A549 (cell line): ENCODE data around the gene NHERF1. TPM values are rescaled to one million over a fixed set of nuclear protein-coding genes. Genes with fewer than 3 reads are reported as not detected.

Experiments used
- ATAC-seq, 2 experiments: fragments of 200-7000 bp in 1 of 2; fragments of >200 bp in 1 of 2; cut with Nextera tagmentation in 1 of 2; cut with Tn5 transposase in 1 of 2; 3 replicates each; pipeline versions ENCODE4 v1.8.0 to v1.9.1; 2018 to 2020; ENCODE audit warnings: mild to moderate bottlenecking in 1 of 2, moderate library complexity in 1 of 2
- CTCF ChIA-PET: fragments of 300-600 bp; sonication (Branson Sonifier 250); formaldehyde crosslinking; extraction: SDS; loops from one replicate; lab custom pipeline; 2021; ENCODE audit warnings: antibody characterized with exemption, inconsistent platforms; lab: Yijun Ruan, JAX
- POLR2A ChIA-PET: fragments of 350-600 bp; formaldehyde crosslinking; extraction: SDS; loops from one replicate; lab custom pipeline; 2021; ENCODE audit warnings: antibody characterized with exemption, inconsistent platforms; lab: Yijun Ruan, JAX
- DNase-seq, 2 experiments: peaks; one replicate each; pipeline versions ENCODE4 v3.0.0 to v3.0.0-alpha.2; 2011 to 2016; ENCODE audit warnings: low read depth in 1 of 2, low spot score in 1 of 2
- FAIRE-seq: peaks from 2 replicates; lab custom pipeline; 2011; peaks lifted over from hg19 to GRCh38; lab: Jason Lieb, UNC
- H3K27ac ChIP-seq, 2 experiments: fragments of >200 bp; sonication (Bioruptor Twin); formaldehyde crosslinking; 3 replicates each; pipeline ENCODE4 v1.5.1; 2016 to 2017
- H3K4me1 ChIP-seq: fragments of >200 bp; sonication (Bioruptor Twin); formaldehyde crosslinking; 3 replicates; pipeline ENCODE4 v1.6.1; 2016
- H3K4me2 ChIP-seq: fragments of >200 bp; sonication (Bioruptor Twin); formaldehyde crosslinking; 3 replicates; pipeline ENCODE4 v1.6.1; 2016
- H3K4me3 ChIP-seq: fragments of >200 bp; sonication (Bioruptor Twin); formaldehyde crosslinking; 3 replicates; pipeline ENCODE4 v1.5.1; 2016
- H3K9me3 ChIP-seq: fragments of >200 bp; sonication (Bioruptor Twin); formaldehyde crosslinking; 3 replicates; pipeline ENCODE4 v1.6.1; 2016
- ATOH8 ChIP-seq: fragments of 250-450 bp; sonication (Bioruptor Pico); IDR thresholded peaks from 2 replicates; pipeline ENCODE4 v1.5.0; 2020; ENCODE audit warnings: low read depth, mild to moderate bottlenecking, moderate library complexity
- BHLHE40 ChIP-seq: IDR thresholded peaks from 2 replicates; pipeline ENCODE4 v1.6.1; 2012; ENCODE audit warnings: low read depth, low read length, inconsistent platforms
- CTCF ChIP-seq: fragments of >200 bp; sonication (Bioruptor Twin); formaldehyde crosslinking; IDR thresholded peaks from 3 replicates; pipeline ENCODE4 v1.5.1; 2016
- E2F6 ChIP-seq: IDR thresholded peaks from 2 replicates; pipeline ENCODE4 v1.6.1; 2012; ENCODE audit warnings: low read depth, borderline replicate concordance
- HES2 ChIP-seq: fragments of >200 bp; sonication (Bioruptor Twin); formaldehyde crosslinking; IDR thresholded peaks from 2 replicates; pipeline ENCODE4 v1.6.1; 2016
- HOXA7 ChIP-seq: fragments of 250-450 bp; sonication (Bioruptor Pico); IDR thresholded peaks from 2 replicates; pipeline ENCODE4 v1.5.0; 2020; ENCODE audit warnings: mild to moderate bottlenecking, moderate library complexity
- HOXB5 ChIP-seq: fragments of 250-450 bp; sonication (Bioruptor Pico); IDR thresholded peaks from 2 replicates; pipeline ENCODE4 v1.5.0; 2020; ENCODE audit warnings: mild to moderate bottlenecking, moderate library complexity
- KDM1A ChIP-seq: fragments of 200-600 bp; sonication (generic); IDR thresholded peaks from 2 replicates; pipeline ENCODE4 v1.6.1; 2016; ENCODE audit warnings: low read depth, mild to moderate bottlenecking
- MAX ChIP-seq: IDR thresholded peaks from 2 replicates; pipeline ENCODE4 v1.6.1; 2012
- MAZ ChIP-seq: fragments of 150-350 bp; IDR thresholded peaks from 2 replicates; pipeline ENCODE4 v1.6.1; 2014; ENCODE audit warnings: antibody characterized with exemption, low read depth, low read length, borderline replicate concordance
- NPAS2 ChIP-seq: fragments of 250-450 bp; sonication (Bioruptor Pico); IDR thresholded peaks from 2 replicates; pipeline ENCODE4 v1.8.0; 2022; ENCODE audit warnings: mild to moderate bottlenecking, moderate library complexity, borderline replicate concordance
- PBX3 ChIP-seq: IDR thresholded peaks from 2 replicates; pipeline ENCODE4 v1.6.1; 2012
- RAD21 ChIP-seq, 2 experiments: fragments of >200 bp in 1 of 2; sonication (Bioruptor Twin) in 1 of 2; formaldehyde crosslinking in 1 of 2; IDR thresholded peaks in 1 of 2; conservative IDR thresholded peaks in 1 of 2; 2 replicates in 1 of 2; 3 replicates in 1 of 2; pipeline ENCODE4 v1.6.1; 2012 to 2018; ENCODE audit warnings: inconsistent platforms in 1 of 2
- RARB ChIP-seq: fragments of 250-450 bp; sonication (Bioruptor Pico); IDR thresholded peaks from 2 replicates; pipeline ENCODE4 v1.8.0; 2021; ENCODE audit warnings: mild to moderate bottlenecking, moderate library complexity
- RFX5 ChIP-seq: fragments of 450-650 bp; IDR thresholded peaks from 2 replicates; pipeline ENCODE4 v1.7.1; 2014; ENCODE audit warnings: antibody characterized with exemption, mild to moderate bottlenecking, moderate library complexity
- SMC3 ChIP-seq: fragments of >200 bp; sonication (Bioruptor Twin); formaldehyde crosslinking; IDR thresholded peaks from 3 replicates; pipeline ENCODE4 v1.6.1; 2018; ENCODE audit warnings: inconsistent platforms
- ZC3H11A ChIP-seq: fragments of 450-650 bp; IDR thresholded peaks from 2 replicates; pipeline ENCODE4 v1.6.1; 2014; ENCODE audit warnings: antibody characterized with exemption, mild to moderate bottlenecking
- WGBS: methylation state at CpG from one replicate; pipeline ENCODE4 v1.1.6; 2017; ENCODE audit errors: missing lambda C conversion rate; 5-methylcytosine and 5-hydroxymethylcytosine counted together
- polyA plus RNA-seq, 4 experiments: library from polyadenylated mRNA; depleted of rRNA in 3 of 4; stranded (reverse); fragments of >200 nt; fragmentation: RNase III in 1 of 4; extraction: RNeasy Plus Mini Kit Qiagen cat#74134 plus additional on column Dnase treatment in 1 of 4; gene quantifications; 2 replicates in 3 of 4; 3 replicates in 1 of 4; pipeline ENCODE4 v1.2.3, GENCODE V29; 2011 to 2017

NHERF1 gene
- polyA plus RNA-seq, 2 of the 4 experiments (the other 2 are of a cell fraction), result 41.5 to 51.5 TPM

GRCh38 chr17:74699236-74699635 lies 49.2 kb upstream of the NHERF1 start:
- WGBS, result 59% methylated on average over 9 of the region's 9 CpGs
- Histone ChIP-seq H3K27ac (no peak overlapping the region), H3K9me3 (peaks cover under 1% of the 10 kb centered on the region; the same call in 2 of the 3 replicates), H3K4me1 (no peaks in the 10 kb centered on the region), H3K4me2 (no peak overlapping the region), H3K4me3 (no peak overlapping the region)
- DNase-seq (no peak), ATAC-seq (no peak), FAIRE-seq (no peak)
- TF ChIP-seq MAX (no peak), RFX5 (no peak), HOXB5 (no peak), RARB (no peak), SMC3 (no peak), RAD21 (conservative IDR thresholded peaks at IDR 0.05 in 1 of 2, IDR thresholded peaks at IDR 0.05 in 1 of 2) (no peak), NPAS2 (no peak), BHLHE40 (no peak)
- ChIA-PET CTCF (interaction anchor here (1.0 kb wide), 1 partner anchor 39 kb away, joined by 3 read pairs; no protein-coding TSS in a partner anchor), POLR2A (no interaction called here)

- FAIRE-seq (no peak), DNase-seq (no peak)
These were observed 46.1 kb upstream of the NHERF1 start for GRCh38 chr17:74702116-74702871.

More at GRCh38 chr17:74702116-74702871, 46.1 kb upstream of the NHERF1 start:
- 0 out of 6 replicates have a peak, but pooled peaks of 1 of the 2 experiments have one; percentile 10 for ATAC-seq
- TF ChIP-seq BHLHE40 (no peak), MAZ (no peak), PBX3 (no peak), KDM1A (no peak), RARB (no peak), ATOH8 (CRISPR knock-in tag) (no peak), HES2 (no peak), ZC3H11A (no peak), E2F6 (no peak), HOXA7 (CRISPR knock-in tag) (no peak), HOXB5 (no peak), CTCF (no peak)
- no peak overlapping the region for H3K4me2 ChIP-seq
- ChIA-PET CTCF (interaction anchor here (1.0 to 2.2 kb wide), 4 partner anchors 31 to 68 kb away, joined by 3 to 9 read pairs (median 4); no protein-coding TSS in a partner anchor), POLR2A (no interaction called here)
- H3K4me1 ChIP-seq, result no peaks in the 10 kb centered on the region
- 48% methylated on average over 9 of the region's 9 CpGs for WGBS
- H3K27ac ChIP-seq, result no peak overlapping the region
- no peaks in the 10 kb centered on the region for H3K9me3 ChIP-seq
- H3K4me3 ChIP-seq, result no peak overlapping the region
